GM18526 (cell line): ENCODE measurements around the gene MDN1.

ENCODE experiments used
- POLR2A ChIP-seq: IDR thresholded peaks from 3 replicates; pipeline ENCODE4 v1.6.1; 2011; ENCODE audit not compliant: insufficient read length; ENCODE audit errors: extremely low read depth

MDN1 gene

DNA sequence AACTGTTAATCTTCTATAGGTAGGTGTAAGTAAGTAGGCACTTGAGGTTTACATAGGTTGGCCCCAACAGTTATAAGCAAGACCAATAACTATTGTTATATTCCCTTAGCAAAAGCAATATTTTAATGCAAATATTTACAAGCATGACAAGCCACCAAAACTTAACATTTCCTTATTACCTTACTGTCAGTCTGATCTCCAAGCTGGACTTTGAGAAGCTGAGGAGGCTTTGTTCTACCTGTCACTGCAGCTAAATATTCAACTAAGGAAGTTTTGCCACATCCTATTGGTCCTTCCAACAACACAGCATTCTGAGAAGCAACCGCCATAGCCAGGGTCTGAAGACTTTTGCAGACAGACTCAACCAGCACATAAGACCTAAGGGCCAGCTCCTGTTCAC, 29.6 kb downstream of the MDN1 start:
- TF ChIP-seq POLR2A: no peak

DNA sequence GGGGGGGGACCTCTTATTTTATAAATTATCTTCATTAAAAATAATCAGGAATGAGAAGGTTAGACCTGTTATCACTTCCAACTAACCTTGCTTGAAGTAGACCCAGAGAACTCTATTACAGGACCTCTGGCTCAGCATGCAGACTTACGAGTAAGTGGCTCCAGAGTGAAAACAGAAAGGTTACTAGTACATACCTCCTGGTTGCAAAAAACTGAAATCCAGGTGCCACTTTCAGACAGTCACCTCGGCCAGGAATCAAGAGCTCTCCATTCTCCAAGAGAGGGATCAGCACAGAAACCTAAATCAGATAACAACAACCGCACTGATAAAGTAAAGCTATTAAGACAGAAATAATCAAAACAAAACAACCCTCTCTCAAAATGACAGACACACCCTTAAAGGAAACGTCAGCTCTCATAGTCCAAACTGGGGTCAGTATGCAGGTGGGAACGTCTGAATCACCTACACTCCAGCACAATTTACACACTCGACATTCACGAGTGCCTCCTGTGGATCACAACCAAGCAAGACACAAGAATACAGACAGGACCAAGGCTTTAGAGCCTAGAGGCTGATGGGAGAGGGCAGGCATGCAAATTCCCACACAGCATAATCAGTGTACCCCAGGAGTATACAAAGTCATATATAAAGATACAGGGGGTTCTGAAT, 31.8 kb downstream of the MDN1 start:
- no peak for TF ChIP-seq POLR2A

DNA sequence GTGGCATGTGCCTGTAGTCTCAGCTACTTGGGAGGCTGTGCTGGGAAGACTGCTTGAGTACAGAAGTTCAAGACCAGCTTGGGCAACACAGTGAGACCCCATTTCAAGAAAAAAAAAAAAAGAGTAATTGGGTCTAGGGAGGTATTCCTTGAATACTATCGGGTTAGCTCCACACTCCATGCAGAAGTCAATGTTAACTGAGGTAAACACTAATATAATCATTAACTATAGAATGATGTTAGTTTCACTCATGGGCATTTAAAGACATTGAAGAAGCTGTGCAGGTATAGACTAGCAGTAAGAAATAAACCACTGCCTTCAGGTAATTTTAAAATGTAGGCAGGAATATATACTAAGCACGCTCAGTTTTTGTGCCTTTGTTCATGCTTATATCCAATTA, 32.6 kb downstream of the MDN1 start:
- TF ChIP-seq POLR2A: no peak

DNA sequence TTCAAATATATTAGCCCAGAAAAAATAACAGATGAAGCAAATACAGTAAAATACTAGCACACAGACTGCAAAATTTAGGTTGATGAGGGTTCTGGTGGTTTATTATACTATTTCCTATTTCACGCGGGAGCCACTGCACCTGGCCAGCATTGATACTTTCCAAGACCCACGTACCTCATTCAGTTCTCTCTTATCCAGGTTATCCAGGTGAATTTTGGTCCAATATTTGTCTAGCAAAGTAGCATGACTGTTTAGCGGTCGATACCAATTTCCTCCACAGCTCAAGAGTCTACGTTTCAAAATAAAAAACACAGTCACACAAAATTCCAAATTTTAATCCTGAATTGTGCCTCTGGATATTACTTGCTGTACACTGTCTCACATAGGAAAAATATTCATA, 34.8 kb downstream of the MDN1 start:
- TF ChIP-seq POLR2A: no peak

DNA sequence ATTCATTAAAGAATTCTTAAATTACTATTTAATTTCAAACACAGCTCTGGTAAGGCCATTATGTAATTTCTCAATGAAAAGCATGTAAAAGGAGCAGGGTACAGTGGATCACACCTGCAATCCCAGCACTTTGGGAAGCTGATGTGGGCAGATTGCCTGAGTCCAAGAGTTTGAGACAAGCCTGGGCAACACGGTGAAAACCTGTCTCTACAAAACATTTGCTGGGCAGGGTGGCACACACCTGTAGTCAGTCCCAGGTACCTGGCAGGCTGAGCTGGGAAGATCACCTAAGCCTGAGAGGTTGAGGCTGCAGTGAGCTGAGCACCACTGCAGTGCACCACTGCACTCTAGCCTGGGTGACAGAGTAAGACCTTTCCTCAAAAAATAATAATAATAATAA, 37.4 kb downstream of the MDN1 start:
- no peak for TF ChIP-seq POLR2A

DNA sequence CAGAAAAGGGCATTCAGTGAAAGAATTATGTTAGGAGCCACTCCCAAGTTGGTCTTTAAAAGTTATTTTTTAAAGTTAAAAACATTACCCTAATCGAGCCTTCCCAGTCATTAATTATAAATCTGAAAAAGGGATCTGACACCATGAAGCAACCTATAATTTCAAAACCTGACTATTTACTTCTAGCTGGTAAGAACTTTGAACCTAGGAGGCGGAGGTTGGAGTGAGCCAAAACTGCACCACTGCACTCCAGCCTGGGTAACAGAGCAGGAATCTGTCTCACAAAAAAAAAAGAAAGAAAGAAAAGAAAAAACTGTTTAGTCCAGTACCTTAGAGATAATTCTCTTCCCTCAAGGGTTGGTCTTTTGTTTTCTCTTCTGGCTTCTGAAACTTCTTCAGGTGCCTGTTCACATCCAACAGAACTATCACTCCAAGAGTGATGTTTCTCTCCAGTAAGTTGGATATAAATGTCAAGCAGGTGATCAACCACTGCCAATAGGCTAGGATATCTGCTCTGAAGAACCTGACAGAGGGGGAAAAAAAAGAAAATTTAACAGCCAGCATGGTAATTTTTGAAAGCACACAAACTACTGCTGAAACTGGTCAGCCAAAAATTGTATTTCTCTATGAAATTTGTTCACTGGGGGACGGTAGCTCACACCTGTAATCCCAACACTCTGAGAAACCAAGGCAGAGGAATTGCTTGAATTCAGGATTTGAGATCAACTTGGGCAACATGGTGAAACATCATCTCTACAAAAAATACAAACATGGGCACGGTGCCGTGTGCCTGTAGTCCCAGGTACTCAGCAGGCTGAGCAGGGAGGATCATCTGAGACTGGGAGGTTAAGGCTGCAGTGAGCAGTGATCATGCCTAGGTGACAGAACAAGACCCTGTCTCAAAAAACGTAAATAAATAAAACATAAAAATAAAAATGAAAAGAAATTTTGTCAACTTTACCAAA, 38.2 kb downstream of the MDN1 start:
- no peak for TF ChIP-seq POLR2A

DNA sequence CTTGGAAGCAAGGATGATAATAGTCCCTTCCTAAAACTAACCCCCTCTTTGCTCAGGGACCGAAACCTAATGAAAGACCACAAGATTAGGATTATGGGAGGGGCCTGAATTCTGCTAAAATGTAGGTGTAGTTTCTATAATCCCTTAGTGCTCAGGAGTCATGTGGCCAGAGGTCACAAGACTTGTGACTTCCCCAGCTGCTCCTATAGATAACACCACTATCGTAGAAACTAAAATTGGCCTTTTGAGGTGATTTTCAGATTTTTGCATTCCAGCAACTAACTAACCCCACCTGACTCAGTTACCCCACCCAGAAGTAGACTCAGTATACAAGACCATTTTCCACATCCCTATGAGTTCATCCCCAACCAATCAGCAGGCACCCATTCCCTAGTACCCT, 42.1 kb downstream of the MDN1 start:
- TF ChIP-seq POLR2A: no peak

DNA sequence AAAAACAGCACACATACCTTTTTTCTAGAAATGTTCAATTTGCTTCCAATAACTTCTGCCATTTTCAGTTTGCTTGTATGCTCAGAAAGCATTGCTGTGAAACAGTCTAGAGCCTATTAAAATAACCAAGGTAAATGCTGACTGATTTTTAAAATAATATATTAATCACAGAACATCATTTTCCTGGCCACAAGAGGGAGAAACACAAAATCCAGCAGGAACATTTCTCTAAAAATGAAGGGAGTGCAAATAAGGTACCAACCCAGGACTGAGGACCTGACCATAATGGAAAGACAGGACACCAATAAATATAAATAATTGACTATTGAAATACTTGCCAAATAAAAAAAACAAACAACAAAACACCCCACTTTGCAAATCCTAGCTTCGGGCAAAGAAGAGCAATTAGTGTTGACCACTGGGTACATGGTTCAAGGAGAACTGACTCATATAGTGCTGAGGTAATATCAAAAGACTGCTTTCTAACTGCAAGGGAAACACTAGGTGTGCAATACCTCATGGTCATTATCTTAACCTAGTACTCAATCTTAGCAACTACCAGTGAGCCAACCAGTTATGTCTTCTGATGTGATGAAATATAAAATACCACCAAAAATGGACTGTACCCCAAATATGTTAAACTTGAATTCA, 42.9 kb downstream of the MDN1 start:
- TF ChIP-seq POLR2A: no peak

DNA sequence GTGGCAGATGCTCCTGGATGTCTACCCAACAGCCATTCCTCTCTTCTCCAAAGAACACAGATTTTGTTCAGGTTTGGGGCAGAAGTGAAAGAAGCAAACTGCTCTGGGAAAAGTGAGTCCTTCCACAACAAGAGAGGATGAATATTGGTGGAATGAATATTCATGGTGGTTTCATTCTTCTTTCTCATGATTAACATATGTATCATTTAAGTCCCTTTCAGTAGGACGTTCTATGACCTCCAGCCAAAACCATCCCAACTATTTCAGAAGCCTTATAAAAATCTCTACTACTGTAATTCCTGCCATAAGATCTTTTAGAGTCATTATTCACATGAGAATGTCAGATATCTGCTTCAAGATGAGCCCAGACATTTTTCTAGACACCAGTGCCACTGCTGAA, 44.4 kb downstream of the MDN1 start:
- no peak for TF ChIP-seq POLR2A

DNA sequence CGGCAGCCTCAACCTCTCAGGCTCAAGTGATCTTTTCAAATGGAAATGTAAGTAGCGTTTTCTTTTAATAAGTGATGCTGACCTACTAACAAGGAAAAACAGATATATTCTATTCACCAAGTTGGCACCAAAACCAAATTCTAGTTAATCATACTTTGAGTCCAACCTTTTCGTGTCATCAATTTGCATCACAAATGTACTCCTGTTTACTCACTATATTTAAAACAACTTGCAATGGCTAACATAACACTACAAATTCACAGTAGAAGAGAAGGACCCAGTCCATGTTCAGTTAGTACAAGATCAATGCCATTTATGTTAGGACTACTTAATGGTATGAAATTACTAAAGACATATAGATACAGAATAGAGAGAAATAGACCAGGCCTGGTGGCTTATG, 50.0 kb downstream of the MDN1 start:
- no peak for TF ChIP-seq POLR2A

DNA sequence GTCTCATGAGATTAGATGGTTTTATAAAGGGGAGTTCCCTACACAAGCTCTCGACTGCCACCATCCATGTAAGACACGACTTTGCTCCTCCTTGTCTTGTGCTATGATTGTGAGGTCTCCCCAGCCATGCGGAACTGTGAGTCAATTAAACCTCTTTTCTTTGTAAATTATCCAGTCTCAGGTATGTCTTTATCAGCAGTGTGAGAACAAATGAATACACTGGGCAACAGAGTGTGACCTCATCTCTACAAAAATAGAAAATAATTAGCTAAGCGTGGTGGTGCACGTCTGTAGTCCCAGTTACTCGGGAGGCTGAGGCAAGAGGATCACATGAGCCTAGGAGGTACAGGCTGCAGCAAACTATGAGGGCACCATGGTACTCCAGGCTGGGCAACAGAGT, 51.3 kb downstream of the MDN1 start:
- no peak for TF ChIP-seq POLR2A

DNA sequence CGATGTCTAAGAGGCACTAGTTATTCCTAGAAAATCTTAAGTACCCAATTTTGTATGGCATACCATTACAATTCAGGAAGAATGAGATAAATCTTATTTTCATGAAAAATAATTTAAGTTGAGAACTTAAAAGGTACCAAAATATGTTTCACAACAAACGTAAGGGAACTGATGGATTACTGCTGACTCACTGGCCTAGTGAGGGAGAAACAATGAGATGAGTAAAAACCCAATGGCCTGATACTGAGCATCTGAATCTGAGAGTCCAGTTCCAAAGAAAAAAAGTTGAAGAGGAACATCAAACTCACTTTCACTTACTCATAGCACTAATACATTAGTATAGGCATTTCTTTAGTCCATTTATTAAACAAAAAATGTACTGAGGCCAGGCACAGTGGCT, 56.0 kb downstream of the MDN1 start:
- TF ChIP-seq POLR2A: no peak

DNA sequence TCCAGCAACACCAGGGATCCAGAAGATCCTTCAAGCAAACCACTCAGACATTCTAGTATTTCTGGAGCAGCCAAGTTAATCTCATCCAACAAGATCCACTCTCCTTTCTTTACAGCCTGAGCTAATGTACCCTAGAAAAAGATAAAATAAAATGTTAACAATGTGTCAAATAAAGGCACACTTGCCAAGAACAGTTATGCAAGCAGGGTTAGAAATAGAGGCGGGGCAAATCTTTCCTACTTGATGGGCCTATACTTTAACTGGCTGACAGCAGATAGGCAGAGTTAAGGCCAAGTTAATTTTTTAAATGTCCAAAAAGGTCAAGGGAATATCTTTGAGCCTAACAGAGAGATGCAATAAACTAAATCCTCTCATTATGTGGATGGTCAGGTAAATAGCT, 60.8 kb downstream of the MDN1 start:
- TF ChIP-seq POLR2A: no peak

DNA sequence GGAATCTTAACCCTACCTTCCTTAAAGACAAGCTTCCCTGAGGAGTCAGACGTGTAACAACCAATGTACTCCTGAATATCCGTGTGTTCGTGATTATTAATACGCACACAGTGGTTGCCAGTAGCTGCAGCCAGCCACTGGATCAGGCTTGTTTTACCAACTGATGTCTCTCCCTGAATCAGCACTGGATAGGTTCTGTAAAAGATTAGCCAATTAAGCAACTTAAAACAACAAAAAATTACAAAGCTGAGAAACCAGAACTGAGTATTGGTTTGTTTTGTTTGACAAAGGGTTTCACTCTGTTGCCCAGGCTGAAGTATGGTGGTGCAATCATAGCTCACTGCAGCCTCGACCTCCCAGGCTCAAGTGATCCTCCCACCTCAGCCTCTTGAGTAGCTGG, 69.3 kb downstream of the MDN1 start:
- TF ChIP-seq POLR2A: no peak

DNA sequence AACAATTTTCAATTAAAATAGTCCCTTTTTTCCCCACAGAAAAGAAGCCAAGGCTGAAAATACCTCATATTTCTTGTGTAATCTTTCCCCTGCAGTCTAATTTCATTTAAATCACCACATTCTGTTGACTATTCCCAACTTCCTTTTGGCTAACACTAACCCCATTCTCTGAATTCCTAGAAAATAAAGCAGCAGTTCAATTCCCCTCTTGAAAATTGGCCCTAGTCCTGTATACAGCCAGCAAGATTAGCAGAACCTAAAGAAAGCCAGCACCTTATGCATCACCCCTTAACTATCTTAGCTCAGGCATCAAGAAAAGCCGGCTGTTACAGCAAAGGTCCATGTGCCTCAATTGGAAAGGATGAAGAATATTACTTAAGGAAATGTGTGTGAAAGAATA, 69.7 kb downstream of the MDN1 start:
- TF ChIP-seq POLR2A: no peak

DNA sequence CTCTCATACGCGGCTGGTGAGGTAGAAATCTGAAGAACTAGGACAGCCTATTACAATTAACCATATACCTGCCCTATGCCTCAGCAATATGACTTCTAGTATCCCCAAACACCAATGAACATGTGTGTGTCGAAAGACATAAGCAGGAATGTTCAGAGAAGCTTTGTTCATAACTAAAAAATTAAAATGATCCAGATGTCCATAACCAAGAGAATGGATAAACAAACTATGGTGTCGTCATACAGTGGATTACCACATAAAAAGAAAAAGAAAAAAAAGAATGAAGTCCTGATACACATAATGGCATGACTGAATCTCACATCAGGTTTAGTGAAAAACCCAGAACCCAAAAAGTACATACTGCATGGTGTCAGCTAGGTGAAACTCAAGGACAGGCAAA, 73.9 kb downstream of the MDN1 start:
- TF ChIP-seq POLR2A: no peak
